ENCODE results near the gene CD33. TPM values are rescaled to one million over a fixed set of nuclear protein-coding genes. Genes with fewer than 3 reads are reported as not detected.

Gene CD33
- total RNA-seq, 1 donor from 2014 or later, result not detected

GRCh38 chr19:51240866-51241265 is 16.0 kb downstream of the CD33 start:
- H3K27ac Mint-ChIP-seq, result no peak overlapping the region
- peaks cover 11% of the 10 kb centered on the region for H3K27me3 Mint-ChIP-seq
- no peak overlapping the region for H3K4me3 Mint-ChIP-seq
- no peak for ATAC-seq (ENCODE audit: low read depth)
- no peak for DNase-seq
- intact Hi-C loops (cut with micrococcal nuclease), result no loop called here
- no peaks in the 10 kb centered on the region for H3K36me3 Mint-ChIP-seq (ENCODE audit: low read depth)
- H3K9me3 Mint-ChIP-seq, result peaks cover 2% of the 10 kb centered on the region
- ChIA-PET POLR2A (no interaction called here), CTCF (no interaction called here)
- no peak for TF ChIP-seq CTCF (IDR thresholded peaks at IDR 0.05)
- H3K4me1 Mint-ChIP-seq, result no peaks in the 10 kb centered on the region

DNA sequence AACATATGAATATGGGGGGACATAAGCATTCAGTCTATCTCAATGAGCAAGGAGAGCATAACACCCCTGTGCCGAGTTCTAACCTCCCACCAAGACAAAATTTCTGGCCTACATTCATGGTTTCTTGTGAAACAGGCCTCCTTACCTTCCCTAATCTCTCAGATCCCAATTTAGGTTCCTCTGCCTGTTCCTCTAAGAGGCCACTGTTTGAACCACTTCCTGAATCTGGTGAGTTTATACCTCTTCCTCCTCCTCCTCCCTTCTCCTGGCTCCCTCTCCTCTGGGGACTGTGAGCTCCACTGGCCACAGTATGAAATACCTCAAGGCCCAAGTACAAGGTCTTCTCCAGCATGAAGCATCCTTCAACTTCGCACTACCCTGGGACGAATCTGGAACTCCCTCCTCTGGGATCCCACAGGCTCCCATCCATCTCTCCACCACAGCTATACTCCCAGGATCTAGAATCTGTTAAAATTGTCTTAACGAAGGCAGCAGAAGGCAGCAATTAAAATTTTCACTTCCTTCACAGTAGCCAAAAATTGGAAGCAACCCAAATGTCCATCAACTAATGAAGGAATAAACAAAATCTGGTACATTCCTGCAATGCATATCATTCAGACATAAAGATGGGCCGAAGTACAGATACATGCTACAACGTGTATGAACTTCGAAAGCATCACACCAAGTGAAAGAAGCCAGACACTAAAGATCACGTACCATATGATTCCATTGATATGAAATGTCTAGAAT is 18.2 kb downstream of the CD33 start:
- no peak for ATAC-seq (ENCODE audit: low read depth)

GRCh38 chr19:51246164-51246552 is 21.3 kb downstream of the CD33 start:
- Mint-ChIP-seq H3K4me1 (no peaks in the 10 kb centered on the region), H3K9me3 (peaks cover 2% of the 10 kb centered on the region), H3K4me3 (no peak overlapping the region), H3K27ac (no peak overlapping the region), H3K27me3 (peaks cover 11% of the 10 kb centered on the region), H3K36me3 (ENCODE audit: low read depth) (no peaks in the 10 kb centered on the region)
- no peak for ATAC-seq (ENCODE audit: low read depth)
- CTCF ChIA-PET, result no interaction called here
- intact Hi-C loops (cut with micrococcal nuclease), result no loop called here
- TF ChIP-seq CTCF (IDR thresholded peaks at IDR 0.05), result no peak
- no peak for DNase-seq
- POLR2A ChIA-PET, result no interaction called here

More for the DNA sequence above, 18.2 kb downstream of the CD33 start:
- ChIA-PET CTCF (no interaction called here), POLR2A (no interaction called here)
- H3K4me1 Mint-ChIP-seq, result no peaks in the 10 kb centered on the region
- peaks cover 13% of the 10 kb centered on the region for H3K27me3 Mint-ChIP-seq
- H3K36me3 Mint-ChIP-seq (ENCODE audit: low read depth), result no peaks in the 10 kb centered on the region
- intact Hi-C loops (cut with micrococcal nuclease), result no loop called here
- no peak for TF ChIP-seq CTCF (IDR thresholded peaks at IDR 0.05)
- no peak overlapping the region for H3K4me3 Mint-ChIP-seq
- H3K27ac Mint-ChIP-seq, result no peak overlapping the region
- no peak for DNase-seq
- peaks cover 2% of the 10 kb centered on the region for H3K9me3 Mint-ChIP-seq

DNA sequence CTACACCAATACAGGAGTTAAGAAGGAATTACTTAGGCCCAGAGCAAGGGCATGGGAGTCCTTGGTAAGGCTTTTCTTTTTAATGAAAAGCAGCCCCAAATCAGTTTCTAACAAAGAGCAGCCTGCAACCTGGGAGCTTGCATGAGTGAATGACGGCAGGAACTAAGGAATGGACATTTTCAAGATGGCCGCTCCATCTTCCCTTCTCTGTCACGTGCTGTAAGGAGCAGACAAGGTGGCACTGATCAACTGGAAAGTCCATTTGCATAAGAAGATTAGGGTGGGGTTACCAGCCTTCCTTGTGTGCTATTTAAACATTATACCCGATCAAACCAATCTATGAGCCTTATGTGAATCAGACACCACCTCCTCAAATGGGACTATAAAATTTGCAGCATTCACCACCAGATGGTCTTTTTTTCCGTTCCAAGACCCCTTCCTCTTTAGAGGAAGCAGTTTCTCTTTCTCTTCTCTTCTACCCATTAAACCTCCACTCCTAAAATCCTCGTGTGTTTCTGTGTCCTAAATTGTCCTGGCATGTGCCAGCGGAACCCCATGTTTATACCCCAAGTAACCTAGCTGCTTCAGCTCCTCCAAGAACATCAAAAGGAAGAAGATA is 23.2 kb downstream of the CD33 start:
- ATAC-seq (ENCODE audit: low read depth) (no peak), DNase-seq (no peak)
- POLR2A ChIA-PET, result no interaction called here
- Mint-ChIP-seq H3K9me3 (peaks cover 1% of the 10 kb centered on the region), H3K4me1 (no peaks in the 10 kb centered on the region), H3K36me3 (ENCODE audit: low read depth) (no peaks in the 10 kb centered on the region), H3K4me3 (no peak overlapping the region), H3K27me3 (peaks cover 9% of the 10 kb centered on the region), H3K27ac (no peak overlapping the region)
- no peak for TF ChIP-seq CTCF (IDR thresholded peaks at IDR 0.05)
- CTCF ChIA-PET, result no interaction called here
- intact Hi-C loops (cut with micrococcal nuclease), result no loop called here

- intact Hi-C loops (cut with micrococcal nuclease), result no loop called here
- Mint-ChIP-seq H3K4me1 (no peaks in the 10 kb centered on the region), H3K4me3 (no peak within 1 kb of the TSS), H3K27ac (no peak within 1 kb of the TSS), H3K9me3 (no peaks in the 10 kb centered on the region), H3K27me3 (peaks cover 5% of the 10 kb centered on the region), H3K36me3 (ENCODE audit: low read depth) (no peaks in the 10 kb centered on the region)
- ChIA-PET CTCF (no interaction called here), POLR2A (no interaction called here)
- ATAC-seq (ENCODE audit: low read depth) (no peak), DNase-seq (no peak)
- no peak for TF ChIP-seq CTCF (IDR thresholded peaks at IDR 0.05)
Observed at GRCh38 chr19:51250786-51251467, 26.0 kb downstream of the CD33 start, which contains the start of gene SIGLECL1. SIGLECL1 (plus strand) TSS chr19:51251080; CDS start chr19:51264073, 12,993 bp downstream.

All from activated B cell treated with CpG ODN at 0.5 μM for 24 hours (primary cell).